Activated T-cell treated with anti-CD3 and anti-CD28 coated beads for 4 hours (primary cell): Measurements from ENCODE around the gene ARHGAP22.

Source experiments
- DNase-seq: peaks from one replicate; pipeline ENCODE4 v3.0.0-alpha.2; 2020

ARHGAP22 gene

DNA sequence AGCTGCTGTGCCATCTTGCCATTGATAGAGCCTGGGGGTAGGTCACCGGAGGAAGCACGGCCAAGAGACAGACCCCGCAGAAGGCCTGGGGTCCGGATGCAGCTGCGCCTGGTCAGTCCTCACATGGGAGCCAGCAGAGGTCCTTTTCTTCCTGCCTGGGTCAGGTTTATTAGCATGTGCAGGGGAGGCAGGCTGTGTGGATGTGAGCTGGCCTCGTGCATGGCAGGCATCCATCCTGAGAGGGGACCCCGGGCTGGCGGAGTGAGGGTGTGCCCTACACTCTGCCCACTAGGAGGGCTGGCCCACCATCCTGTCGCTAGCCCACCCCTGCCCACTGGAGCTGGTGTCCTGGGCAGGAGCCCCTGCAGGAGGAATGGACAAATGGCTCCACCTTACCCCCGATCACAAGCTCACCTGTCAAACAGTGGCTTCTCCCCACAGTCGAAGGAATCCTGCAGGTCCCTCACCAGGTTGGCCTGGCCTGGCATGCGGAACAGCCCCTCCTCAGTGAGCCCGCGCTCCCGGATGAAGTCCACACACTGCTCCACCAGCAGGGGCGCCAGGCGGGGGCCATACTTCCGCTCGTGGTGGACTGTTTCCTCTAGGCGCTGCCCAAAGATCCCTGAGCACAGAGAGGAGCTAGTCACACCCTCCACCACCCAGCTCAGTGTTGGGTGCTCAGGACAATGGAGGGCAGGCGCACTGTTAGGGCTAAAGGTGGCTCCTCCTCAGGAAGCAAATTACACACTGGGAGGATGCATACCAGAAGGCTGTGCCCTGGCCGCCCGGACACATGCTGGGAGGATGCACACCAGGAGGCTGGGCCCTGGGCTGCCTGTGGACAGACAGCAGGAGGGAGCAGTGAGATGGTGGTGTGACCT lies 145.4 kb downstream of the ARHGAP22 start:
- no peak for DNase-seq

GRCh38 chr10:48458662-48459048 lies 146.2 kb downstream of the ARHGAP22 start:
- no peak for DNase-seq

DNA sequence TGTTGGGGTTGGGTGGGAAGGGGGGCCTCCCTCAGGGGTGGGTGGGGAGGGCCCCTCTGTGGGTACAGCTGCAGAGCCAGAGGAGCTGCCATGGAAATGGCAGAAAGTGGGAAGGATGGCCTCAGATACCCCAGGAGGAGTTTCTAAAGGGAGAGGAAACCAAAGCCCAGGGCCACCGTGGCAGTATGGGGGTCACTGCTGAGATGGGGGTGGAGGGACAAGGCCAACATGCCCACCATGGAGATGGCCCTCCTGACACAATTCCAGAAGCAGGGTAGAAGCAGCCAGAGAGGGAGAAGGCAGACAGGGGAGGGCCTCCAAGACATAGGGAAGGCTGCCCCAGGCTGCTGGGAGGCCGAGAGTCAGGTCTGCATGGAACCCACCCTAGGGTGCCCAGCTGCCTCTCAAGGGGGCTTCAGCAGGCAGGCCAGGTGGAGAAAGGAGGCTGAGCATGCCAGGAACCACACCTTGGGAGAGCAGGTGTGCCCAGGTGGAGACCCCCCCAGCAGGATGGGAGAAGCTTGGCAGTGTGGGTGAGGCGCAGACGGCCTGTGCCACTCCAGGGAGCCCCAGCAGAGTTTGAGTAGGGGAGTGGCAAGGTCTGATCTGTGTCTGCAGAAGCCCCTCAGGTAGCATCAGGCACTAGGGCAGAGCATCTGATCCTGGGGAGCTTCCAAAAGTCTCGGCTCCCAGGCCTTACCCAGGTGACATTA lies 146.8 kb downstream of the ARHGAP22 start:
- no peak for DNase-seq

DNA sequence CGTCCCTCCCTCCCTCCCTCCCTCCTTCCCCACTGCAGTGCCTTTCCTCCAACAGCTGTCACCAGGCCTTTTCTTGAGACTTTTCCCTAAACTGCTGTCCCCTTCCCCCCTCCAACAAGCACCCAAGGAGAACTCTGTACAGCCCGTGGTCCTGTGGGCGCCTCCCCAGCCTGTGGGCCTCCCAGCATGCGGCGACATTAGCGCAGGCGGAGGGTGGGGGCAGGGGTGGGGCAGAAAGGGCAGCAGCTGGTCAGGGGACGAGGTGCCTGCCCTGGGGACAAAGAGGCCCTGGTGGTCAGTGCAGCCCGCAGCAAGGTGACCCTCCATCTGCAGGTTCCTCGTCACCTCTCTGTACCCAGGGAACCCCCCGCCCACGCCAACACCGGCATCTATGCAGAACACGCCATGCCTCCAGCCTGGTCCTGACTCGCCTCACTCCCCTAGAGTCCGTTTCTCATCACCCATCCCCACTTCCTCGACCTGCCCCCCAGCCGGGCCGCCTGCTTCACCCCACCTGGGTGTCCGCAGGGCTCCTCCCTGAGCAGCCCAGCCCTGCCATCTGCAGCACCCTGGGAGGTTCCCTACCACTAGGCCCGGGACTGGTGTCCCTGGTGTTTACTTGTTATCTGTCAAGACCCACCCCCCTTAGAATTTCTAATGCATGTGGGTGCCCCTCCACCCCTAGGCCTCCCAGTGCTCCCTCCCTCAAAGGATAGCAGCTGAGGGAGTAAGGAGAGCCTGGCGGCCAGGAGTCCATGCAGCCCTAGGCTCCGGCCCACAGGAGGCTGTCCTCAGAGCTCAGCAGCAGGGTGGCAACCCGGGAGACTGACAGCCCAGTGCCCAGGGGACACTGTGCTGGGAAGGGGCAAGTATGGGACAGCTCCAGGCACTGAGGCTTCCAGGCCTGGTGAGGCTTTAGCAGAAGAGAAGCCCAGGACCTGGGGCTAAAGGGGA lies 147.8 kb downstream of the ARHGAP22 start:
- no peak for DNase-seq

GRCh38 chr10:48456361-48456804 lies 148.5 kb downstream of the ARHGAP22 start:
- DNase-seq, result no peak

DNA sequence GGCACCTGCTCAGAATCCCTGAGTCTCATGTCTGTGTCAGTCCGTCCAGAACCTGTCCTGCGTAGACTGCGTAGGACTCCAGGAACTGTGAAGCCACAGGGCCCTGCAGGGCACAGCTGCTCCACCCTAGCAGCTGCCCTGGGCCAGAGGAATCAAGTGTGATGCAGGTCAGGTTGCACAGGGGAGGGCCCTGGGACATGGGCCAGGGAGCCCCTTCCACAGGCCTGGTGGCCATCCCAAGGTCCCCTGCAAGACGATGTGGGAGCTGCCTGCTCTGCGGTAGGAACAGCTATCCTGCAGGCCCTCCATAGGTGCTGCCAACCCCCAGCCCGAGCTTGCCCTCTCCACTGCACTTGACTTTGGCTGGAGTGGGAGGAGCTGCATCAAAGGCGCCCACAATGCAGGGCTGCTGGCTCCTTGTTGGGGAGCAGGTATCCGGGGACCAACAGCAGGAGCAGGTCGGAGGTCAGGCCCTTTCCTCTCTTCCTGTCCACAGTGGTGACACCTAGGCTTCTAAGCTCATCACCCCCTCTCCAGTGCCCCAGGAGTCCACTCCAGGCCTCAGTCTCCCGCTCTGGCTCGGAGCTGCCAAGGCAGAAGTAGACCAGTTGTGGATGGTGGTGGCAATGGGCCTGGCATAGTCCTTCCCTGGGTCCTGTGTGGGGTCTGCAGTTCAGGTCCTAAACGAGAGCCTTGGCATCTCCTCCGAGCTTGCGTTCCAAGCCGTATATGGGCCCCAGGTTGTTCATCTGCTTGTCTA lies 149.3 kb downstream of the ARHGAP22 start:
- no peak for DNase-seq

GRCh38 chr10:48455055-48455391 lies 149.8 kb downstream of the ARHGAP22 start:
- no peak for DNase-seq

GRCh38 chr10:48454302-48455054 lies 150.4 kb downstream of the ARHGAP22 start:
- DNase-seq, result no peak

DNA sequence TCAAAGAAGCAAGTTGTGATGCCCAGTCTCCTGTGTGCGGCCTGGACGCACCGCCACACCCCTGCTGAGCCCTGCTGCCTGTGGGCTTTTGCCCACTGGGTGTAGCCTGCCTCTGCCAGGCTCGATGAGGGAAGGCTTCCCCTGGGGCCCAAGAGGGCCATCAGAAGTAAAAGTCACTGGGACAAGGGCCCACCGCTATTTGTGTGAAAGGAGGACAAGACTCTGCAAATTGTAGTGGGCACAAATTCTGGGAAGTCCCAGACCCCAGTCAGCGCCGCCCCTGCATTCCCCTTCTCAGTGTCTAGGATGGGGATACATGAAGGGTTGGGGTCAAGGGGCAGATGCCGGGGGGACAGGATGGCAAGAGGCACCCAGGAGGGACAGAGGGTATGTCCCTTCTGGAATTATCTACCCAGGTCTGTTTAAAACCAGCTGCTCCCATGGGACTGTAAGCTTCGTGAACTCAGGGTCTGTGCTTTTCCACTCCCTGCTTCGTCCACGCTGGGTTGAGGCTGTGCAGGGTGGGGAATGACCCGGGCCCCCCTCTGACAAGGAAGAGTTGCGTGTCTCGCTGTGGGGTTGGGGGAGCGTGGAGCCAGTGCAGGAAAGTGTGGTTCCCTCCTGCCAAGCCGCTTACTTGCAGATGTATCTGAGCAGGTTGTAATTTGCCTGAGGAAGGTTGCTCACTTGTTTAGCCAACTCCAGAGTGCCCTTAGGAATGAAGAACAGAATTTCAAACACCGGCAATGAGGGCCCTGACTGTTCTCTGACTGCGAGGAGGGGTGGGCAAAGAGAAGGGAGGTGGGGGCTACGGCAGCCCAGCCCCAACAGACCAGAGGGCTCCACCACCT lies 151.2 kb downstream of the ARHGAP22 start:
- DNase-seq, result no peak

DNA sequence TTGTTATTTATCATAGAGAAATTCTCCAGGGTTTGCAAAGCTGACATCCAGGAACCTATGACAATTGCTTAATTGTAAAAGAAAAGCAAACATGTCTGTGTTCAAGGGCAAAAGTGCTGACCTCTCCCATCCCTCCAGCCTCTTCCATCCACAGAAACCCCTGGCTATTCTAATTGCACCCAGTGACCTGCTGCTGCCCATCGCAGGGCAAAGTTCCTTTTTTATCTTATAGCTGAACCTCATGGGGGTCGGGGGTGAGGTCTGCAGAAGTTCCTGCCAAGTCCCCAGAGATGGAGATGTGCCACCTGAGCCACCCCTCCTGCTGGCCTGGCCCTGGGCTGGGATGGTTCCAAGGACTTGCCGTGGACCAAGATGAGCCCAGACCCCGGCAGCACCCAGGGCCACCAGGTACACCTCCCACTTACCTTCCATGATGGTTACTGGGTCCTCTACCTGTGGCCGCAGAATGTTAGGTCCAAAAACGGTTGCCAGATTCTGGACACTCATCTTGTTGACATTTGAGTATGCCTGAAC lies 151.9 kb downstream of the ARHGAP22 start:
- DNase-seq, result no peak

DNA sequence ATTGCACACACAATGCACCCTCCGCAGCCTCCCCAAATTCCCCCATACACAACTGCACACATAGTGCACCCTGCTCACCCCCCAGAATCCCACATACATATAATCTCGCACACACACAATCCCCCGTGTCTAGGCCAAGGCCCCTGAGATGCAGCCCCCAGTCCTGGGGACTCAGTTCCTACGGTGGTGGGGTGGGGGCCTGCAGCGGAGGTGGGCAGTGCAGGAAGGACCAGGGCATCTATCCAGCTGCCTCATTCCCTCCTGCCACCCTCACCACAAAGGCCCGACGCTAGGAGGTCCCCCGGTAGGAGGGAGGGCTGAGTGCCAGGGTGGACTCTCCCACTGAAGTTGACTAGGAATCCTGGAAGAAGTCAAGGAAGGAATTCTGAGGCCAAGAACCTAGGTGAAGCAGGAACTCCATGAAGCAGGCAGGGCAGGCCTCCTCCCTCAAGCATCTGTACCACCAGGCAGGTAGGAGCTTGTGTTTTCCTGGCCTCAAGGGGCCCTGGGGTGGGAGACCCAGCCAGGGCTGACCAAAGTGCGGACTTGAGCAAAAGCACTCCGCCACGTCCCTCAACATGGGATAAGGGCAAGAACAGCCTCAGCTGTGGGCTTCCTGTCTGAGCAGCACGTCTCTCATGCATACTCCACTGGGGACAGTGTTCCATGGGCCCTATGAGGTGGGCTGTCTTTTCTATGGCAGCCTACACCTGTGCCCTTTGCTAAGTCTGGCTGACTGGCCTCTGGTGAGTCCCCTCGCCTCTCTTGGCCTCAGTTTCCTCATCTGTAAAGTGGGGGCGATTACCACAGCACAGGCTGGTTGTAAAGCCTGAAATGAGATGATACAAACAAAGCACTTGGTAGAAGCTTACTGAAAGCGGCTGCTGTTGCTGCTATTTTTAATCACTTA lies 152.6 kb downstream of the ARHGAP22 start:
- DNase-seq, result no peak

- no peak for DNase-seq
Measured at GRCh38 chr10:48450741-48451466, 154.0 kb downstream of the ARHGAP22 start.

DNA sequence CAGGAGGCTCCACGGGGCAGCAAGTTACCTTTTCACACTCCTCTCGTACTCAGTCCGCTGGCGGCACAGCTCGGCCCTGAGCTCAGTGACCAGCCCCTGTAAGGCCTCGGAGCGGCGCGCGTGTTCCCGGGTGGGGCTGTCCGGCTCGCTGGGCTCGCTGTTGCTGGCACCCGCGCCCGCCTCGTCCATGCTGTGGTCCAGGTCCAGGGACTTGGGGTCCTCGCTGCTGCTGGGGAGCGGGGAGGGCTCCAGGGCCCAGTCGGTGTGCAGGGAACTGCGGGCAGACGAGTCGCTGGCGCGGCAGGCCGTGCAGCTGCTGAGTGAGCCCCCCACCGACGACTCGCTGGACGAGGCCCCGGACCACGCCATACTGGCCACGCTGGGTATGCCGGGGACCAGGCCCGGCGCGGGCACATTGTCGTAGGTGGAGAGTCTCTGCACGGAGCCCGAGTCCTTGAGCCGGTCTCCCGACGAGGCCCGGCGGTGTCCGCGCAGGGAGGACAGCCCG lies 154.6 kb downstream of the ARHGAP22 start:
- no peak for DNase-seq

GRCh38 chr10:48449501-48450232 lies 155.2 kb downstream of the ARHGAP22 start:
- no peak for DNase-seq

DNA sequence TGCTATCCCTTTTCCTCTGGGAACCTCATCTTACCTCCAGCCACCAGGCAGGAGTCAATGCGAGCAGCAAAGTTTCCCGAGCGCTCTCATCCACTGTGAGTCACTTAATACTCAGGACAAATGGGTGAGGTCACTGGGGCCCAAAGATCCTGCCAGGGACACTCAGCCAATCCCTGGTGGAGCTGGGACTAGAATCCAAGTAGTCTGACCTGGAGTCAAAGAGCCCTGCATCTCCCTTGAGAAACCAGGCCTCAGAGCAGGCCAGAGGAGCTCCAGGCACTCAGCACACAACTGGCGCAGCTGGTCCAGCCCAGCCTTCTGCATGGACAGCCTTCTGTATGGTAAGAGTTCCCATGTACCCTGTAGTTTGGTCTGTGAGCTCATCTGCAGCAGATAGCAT lies 156.1 kb downstream of the ARHGAP22 start:
- DNase-seq, result no peak

GRCh38 chr10:48447356-48448215 lies 157.3 kb downstream of the ARHGAP22 start:
- DNase-seq, result no peak

DNA sequence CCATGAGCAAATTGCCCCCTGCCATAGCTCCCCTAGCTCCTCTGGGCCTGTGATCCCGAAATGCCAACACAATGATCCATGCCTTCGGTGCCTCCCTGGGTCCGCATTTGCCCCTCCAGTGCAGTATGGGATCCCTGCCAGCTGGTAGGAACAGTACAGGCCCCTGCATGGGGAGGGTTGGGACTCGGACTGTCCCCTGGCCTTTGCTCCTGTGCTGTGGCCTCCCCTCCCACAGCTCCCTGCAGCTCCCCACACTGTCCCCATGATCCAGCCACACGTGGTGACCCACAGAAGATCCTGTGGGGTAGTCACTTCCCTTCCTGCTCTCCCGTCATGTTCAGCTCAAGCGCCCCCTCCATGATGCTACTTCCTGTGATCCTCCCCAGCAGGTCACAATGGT lies 158.1 kb downstream of the ARHGAP22 start:
- DNase-seq, result no peak
